Osteocyte (in vitro differentiated cells): Measurements from ENCODE around the gene OR2AE1. TPM values are rescaled to one million over a fixed set of nuclear protein-coding genes. Genes with fewer than 3 reads are reported as not detected.
"Not testable (repeated sequence)": the region's sequence is repeated elsewhere in the genome, so short reads cannot be mapped to it uniquely, and the experiment has no call there.

ENCODE experiments used
- DNase-seq: peaks from one replicate; pipeline ENCODE4 v3.0.0; 2021; ENCODE audit warnings: mixed read lengths; ENCODE audit not compliant: unreplicated experiment; ENCODE audit errors: extremely low spot score
- H3K27ac Mint-ChIP-seq: one replicate; pipeline ENCODE4 v1.8.0; 2021; ENCODE audit warnings: mild to moderate bottlenecking, mixed read lengths; ENCODE audit not compliant: unreplicated experiment
- H3K27me3 Mint-ChIP-seq: one replicate; pipeline ENCODE4 v1.8.0; 2021; ENCODE audit warnings: mixed read lengths; ENCODE audit not compliant: unreplicated experiment
- H3K36me3 Mint-ChIP-seq: one replicate; pipeline ENCODE4 v1.8.0; 2021; ENCODE audit warnings: mixed read lengths; ENCODE audit not compliant: unreplicated experiment
- H3K4me1 Mint-ChIP-seq: one replicate; pipeline ENCODE4 v1.8.0; 2021; ENCODE audit warnings: mixed read lengths; ENCODE audit not compliant: unreplicated experiment
- H3K4me3 Mint-ChIP-seq: one replicate; pipeline ENCODE4 v1.8.0; 2021; ENCODE audit warnings: mild to moderate bottlenecking, moderate library complexity, mixed read lengths; ENCODE audit not compliant: unreplicated experiment
- H3K9me3 Mint-ChIP-seq: one replicate; pipeline ENCODE4 v1.8.0; 2021; ENCODE audit warnings: mixed read lengths; ENCODE audit not compliant: unreplicated experiment
- CTCF ChIP-seq: fragments of 200-600 bp; sonication (generic); IDR thresholded peaks from 2 replicates; pipeline ENCODE4 v1.5.0; 2021; ENCODE audit warnings: antibody characterized with exemption, mild to moderate bottlenecking, moderate library complexity
- total RNA-seq: library from RNA; stranded (reverse); gene quantifications from 2 replicates; pipeline ENCODE4 v1.2.1, GENCODE V29; 2021

Gene OR2AE1
- total RNA-seq, 1 donor from 2014 or later: not detected

GRCh38 chr7:99881370-99881769 lies 4.5 kb upstream of the OR2AE1 start:
- H3K27ac Mint-ChIP-seq: no peak overlapping the region
- H3K27me3 Mint-ChIP-seq: peaks cover 2% of the 10 kb centered on the region
- H3K36me3 Mint-ChIP-seq: peaks cover 5% of the 10 kb centered on the region
- TF ChIP-seq CTCF: no peak
- no peak overlapping the region for H3K4me3 Mint-ChIP-seq
- no peak for DNase-seq
- H3K9me3 Mint-ChIP-seq: peaks cover 15% of the 10 kb centered on the region
- no peaks in the 10 kb centered on the region for H3K4me1 Mint-ChIP-seq

- Mint-ChIP-seq H3K27ac (no peak overlapping the region), H3K36me3 (no peaks in the 10 kb centered on the region), H3K9me3 (no peaks in the 10 kb centered on the region), H3K4me3 (no peak overlapping the region), H3K27me3 (peaks cover 2% of the 10 kb centered on the region), H3K4me1 (no peaks in the 10 kb centered on the region)
- no peak for DNase-seq
- no peak for TF ChIP-seq CTCF
Observed at GRCh38 chr7:99876491-99876890, 342 bp downstream of the OR2AE1 start.

- H3K4me3 Mint-ChIP-seq: no peak overlapping the region
- H3K9me3 Mint-ChIP-seq: no peaks in the 10 kb centered on the region
- H3K27ac Mint-ChIP-seq: no peak overlapping the region
- H3K36me3 Mint-ChIP-seq: no peaks in the 10 kb centered on the region
- DNase-seq: no peak
- H3K4me1 Mint-ChIP-seq: peaks cover 2% of the 10 kb centered on the region
- H3K27me3 Mint-ChIP-seq: peaks cover 2% of the 10 kb centered on the region
- no peak for TF ChIP-seq CTCF
Observed at GRCh38 chr7:99868246-99868645, 8.6 kb downstream of the OR2AE1 start.

GRCh38 chr7:99867477-99867876 lies 9.4 kb downstream of the OR2AE1 start:
- H3K4me1 Mint-ChIP-seq, DNase-seq, H3K27me3 Mint-ChIP-seq, H3K9me3 Mint-ChIP-seq, H3K27ac Mint-ChIP-seq, H3K4me3 Mint-ChIP-seq, H3K36me3 Mint-ChIP-seq: not testable (repeated sequence)

- Mint-ChIP-seq H3K4me1 (peaks cover 2% of the 10 kb centered on the region), H3K9me3 (no peaks in the 10 kb centered on the region), H3K36me3 (no peaks in the 10 kb centered on the region), H3K27me3 (peaks cover 2% of the 10 kb centered on the region), H3K4me3 (no peak overlapping the region), H3K27ac (no peak overlapping the region)
- DNase-seq: no peak
- TF ChIP-seq CTCF: no peak
Observed at GRCh38 chr7:99863847-99864440, 12.9 kb downstream of the OR2AE1 start.
